BJ (cell line): ENCODE results near the gene KRT80. TPM values are rescaled to one million over a fixed set of nuclear protein-coding genes. Genes with fewer than 3 reads are reported as not detected.

Source experiments
- CTCF ChIA-PET: fragments of 350-600 bp; formaldehyde crosslinking; extraction: SDS; loops from one replicate; lab custom pipeline; 2021; ENCODE audit warnings: antibody characterized with exemption, inconsistent platforms; lab: Yijun Ruan, JAX
- POLR2A ChIA-PET: fragments of 300-600 bp; sonication (Branson Sonifier 250); formaldehyde crosslinking; extraction: SDS; loops from one replicate; lab custom pipeline; 2021; ENCODE audit warnings: antibody characterized with exemption; lab: Charles Lee
- DNase-seq: peaks from one replicate; pipeline ENCODE4 v3.0.0-alpha.2; 2011; ENCODE audit warnings: low read depth
- H3K27me3 ChIP-seq: 2 replicates; pipeline ENCODE4 v1.6.0; 2011; ENCODE audit warnings: low read length; ENCODE audit not compliant: control insufficient read depth, insufficient read depth
- H3K36me3 ChIP-seq: 2 replicates; pipeline ENCODE4 v1.5.1; 2011; ENCODE audit warnings: low read length; ENCODE audit not compliant: control insufficient read depth, insufficient read depth
- H3K4me3 ChIP-seq: 2 replicates; pipeline ENCODE4 v1.5.1; 2011; ENCODE audit warnings: low read depth, mild to moderate bottlenecking, control low read depth, low read length
- polyA plus RNA-seq: library from polyadenylated mRNA; depleted of rRNA; stranded (reverse); fragments of >200 nt; gene quantifications from 2 replicates; pipeline ENCODE4 v1.2.3, GENCODE V29; 2011
- TF ChIP-seq, protein P1 (sequence below): IDR thresholded peaks from 2 replicates; pipeline ENCODE4 v1.5.1; 2011; ENCODE audit warnings: low read depth, mild to moderate bottlenecking, control low read depth, inconsistent platforms, low read length, moderate library complexity; ENCODE audit not compliant: insufficient read depth

The KRT80 gene
- polyA plus RNA-seq, 1 experiment = 5.9 TPM

DNA sequence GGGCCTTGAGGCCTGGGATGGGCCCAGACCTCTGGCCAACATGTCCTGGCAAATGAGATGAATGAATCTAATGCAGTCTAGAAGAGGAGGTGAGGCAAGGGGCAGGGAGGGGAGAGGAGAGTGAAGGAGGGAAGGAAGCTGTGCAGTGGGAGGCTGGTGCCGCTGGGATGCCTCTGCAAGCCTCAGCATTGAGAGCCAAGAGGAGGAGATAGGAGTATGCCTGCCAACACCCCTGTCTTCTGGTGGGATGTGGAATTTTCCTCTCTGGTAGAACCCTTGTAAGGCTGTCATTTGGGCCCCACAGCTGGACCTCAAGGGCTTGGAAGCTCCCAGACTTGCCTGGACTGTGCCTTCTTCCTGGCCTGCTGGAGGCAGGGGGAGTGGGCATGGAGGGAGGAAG, 21.9 kb downstream of the KRT80 start:
- POLR2A ChIA-PET = interaction anchor here (0.6 kb wide), 1 partner anchor 40 kb away, joined by 4 read pairs; no protein-coding TSS in a partner anchor
- Histone ChIP-seq H3K36me3 (no peaks in the 10 kb centered on the region), H3K4me3 (no peak overlapping the region), H3K27me3 (no peaks in the 10 kb centered on the region)
- CTCF ChIA-PET = interaction anchor here (2.6 kb wide), 1 partner anchor 43 kb away, joined by 17 read pairs; no protein-coding TSS in a partner anchor
- DNase-seq = no peak
- TF ChIP-seq, protein P1, sequence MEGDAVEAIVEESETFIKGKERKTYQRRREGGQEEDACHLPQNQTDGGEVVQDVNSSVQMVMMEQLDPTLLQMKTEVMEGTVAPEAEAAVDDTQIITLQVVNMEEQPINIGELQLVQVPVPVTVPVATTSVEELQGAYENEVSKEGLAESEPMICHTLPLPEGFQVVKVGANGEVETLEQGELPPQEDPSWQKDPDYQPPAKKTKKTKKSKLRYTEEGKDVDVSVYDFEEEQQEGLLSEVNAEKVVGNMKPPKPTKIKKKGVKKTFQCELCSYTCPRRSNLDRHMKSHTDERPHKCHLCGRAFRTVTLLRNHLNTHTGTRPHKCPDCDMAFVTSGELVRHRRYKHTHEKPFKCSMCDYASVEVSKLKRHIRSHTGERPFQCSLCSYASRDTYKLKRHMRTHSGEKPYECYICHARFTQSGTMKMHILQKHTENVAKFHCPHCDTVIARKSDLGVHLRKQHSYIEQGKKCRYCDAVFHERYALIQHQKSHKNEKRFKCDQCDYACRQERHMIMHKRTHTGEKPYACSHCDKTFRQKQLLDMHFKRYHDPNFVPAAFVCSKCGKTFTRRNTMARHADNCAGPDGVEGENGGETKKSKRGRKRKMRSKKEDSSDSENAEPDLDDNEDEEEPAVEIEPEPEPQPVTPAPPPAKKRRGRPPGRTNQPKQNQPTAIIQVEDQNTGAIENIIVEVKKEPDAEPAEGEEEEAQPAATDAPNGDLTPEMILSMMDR = no peak

DNA sequence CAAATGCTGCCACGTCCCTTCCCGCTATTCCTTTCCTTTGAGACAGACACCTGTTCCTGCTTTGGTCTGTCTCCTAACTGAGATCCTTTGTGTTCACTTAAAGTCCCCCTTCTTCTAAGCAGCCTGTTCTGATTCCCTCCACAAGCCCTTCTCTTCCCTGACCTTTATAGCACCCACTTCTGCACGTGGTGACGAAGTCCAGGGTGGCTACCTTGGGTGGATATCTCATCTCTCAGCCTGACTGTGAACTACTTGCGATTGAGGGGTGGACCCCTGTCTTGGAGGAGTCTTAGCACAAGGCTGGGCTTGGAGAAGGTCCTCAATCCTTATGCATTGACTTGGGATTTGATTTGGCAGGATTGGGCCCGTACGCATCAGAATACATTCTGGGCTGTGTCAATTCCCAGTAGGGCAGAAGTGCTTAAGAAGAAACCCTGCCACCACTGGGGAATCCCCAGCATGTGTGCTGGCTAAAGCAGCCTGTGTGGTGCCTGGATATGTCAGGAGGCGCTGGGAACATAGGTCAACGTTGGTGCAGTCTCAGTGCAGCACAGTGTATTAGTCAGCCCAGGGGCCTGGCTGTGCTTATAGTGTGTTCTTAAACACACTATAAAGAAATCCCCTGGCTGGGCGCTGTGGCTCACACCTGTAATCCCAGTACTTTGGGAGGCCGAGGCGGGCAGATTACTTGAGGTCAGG, 23.6 kb downstream of the KRT80 start:
- Histone ChIP-seq H3K27me3 (no peaks in the 10 kb centered on the region), H3K4me3 (no peak overlapping the region), H3K36me3 (no peaks in the 10 kb centered on the region)
- POLR2A ChIA-PET = no interaction called here
- no peak for DNase-seq
- TF ChIP-seq, protein P1 = no peak
- CTCF ChIA-PET = no interaction called here

DNA sequence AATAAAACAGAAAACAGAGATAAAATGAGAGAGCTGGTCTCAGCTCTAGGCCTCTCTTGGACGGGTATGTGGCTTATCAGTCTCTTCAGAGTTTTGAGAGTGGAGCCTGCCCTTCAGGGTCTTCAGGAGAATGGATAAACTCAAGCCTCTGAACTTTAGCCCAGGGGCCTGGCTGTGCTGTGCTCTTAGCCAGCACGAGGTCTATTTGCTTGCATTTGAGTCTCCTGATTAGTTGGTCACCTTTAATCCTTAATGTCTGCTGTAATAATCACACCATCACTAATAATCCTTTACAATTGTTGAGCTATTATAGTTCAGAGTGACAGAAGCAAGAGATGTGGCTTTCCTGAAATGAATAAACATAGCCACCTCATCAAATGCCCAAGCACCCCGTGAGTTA, 24.3 kb downstream of the KRT80 start:
- TF ChIP-seq, protein P1 = no peak
- ChIA-PET POLR2A (no interaction called here), CTCF (no interaction called here)

DNA sequence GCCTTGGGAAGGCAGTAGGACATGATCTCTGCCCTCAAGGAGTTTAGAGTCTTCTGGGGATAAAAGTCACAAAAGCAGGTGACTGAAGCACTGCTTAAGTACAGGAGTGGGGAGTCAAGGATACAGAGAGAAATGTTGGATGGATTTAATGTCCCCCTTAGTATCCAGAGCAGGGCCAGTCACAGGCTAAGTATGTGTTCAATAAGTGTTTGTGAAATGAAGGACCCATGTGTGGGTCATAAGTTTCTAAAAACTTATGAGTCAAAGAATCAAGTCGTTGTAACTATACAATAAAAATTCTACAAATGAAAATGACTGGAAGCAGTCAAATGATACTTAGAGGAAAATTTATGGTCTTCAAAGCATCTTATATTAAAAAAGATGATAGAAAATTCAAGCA, 25.1 kb downstream of the KRT80 start:
- no peak for DNase-seq
- Histone ChIP-seq H3K27me3 (no peaks in the 10 kb centered on the region), H3K36me3 (no peaks in the 10 kb centered on the region), H3K4me3 (no peak overlapping the region)
- POLR2A ChIA-PET = no interaction called here
- TF ChIP-seq, protein P1 = no peak
- CTCF ChIA-PET = interaction anchor here (1.3 to 1.6 kb wide), 2 partner anchors 9 to 158 kb away, joined by 4 to 5 read pairs; no protein-coding TSS in a partner anchor

More for the DNA sequence above, 24.3 kb downstream of the KRT80 start:
- H3K4me3 ChIP-seq = no peak overlapping the region
- no peaks in the 10 kb centered on the region for H3K27me3 ChIP-seq
- DNase-seq = no peak
- no peaks in the 10 kb centered on the region for H3K36me3 ChIP-seq

DNA sequence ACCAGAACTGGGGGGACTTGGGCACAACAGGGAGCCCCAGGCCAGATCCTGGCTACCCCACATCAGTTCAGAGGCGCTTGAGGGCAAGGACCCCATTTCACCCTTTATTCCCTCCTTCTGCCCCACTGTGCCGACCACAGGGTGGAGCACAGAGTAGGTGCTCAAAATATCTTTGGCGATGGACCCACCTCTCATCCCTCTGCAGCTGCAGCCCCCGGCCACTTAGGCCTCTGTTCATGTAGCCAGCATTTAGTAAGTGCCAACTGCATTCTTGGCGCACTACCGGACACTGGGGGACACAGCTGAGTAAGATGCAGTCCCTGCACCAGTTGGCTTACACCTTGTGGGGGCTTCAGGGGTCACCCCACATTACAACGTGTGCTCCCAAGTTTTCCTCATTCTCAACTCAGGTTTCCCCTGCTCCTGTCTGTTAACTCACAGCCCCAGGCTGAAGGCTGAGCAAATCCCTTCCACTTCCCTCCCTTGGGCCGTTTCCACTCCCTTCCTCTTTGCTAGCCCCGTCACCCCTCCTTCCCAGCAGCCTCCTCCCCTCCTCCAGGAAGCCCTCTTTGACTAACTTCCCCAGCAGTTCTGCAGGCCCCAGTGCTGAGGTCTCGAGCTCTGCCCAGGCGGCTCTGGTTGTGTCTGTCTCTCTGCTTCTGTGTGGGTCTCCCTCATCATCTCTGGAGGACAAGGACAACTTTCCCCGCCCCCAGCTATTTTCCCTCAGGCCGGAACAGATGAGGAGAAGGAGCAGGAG, 26.5 kb downstream of the KRT80 start:
- CTCF ChIA-PET = interaction anchor here (1.0 to 1.6 kb wide), 2 partner anchors 8 to 160 kb away, joined by 4 to 7 read pairs; no protein-coding TSS in a partner anchor

More for the DNA sequence above, 26.5 kb downstream of the KRT80 start:
- DNase-seq = no peak
- Histone ChIP-seq H3K36me3 (no peaks in the 10 kb centered on the region), H3K27me3 (no peaks in the 10 kb centered on the region), H3K4me3 (no peak overlapping the region)
- TF ChIP-seq, protein P1 = no peak
- POLR2A ChIA-PET = no interaction called here
